ENCODE results near the gene GPSM1. TPM values are rescaled to one million over a fixed set of nuclear protein-coding genes. Genes with fewer than 3 reads are reported as not detected.

GPSM1 gene
- total RNA-seq, 1 donor: 39.1 TPM

- no peaks in the 10 kb centered on the region for H4K20me1 ChIP-seq (ENCODE audit: insufficient read depth, low read length)
- H3K27ac ChIP-seq (ENCODE audit: low read depth, low read length): no peak overlapping the region
- H3K79me2 ChIP-seq (ENCODE audit: insufficient read depth, low read length): no peaks in the 10 kb centered on the region
- no peak for TF ChIP-seq CTCF (IDR thresholded peaks at IDR 0.05; ENCODE audit: extremely low read depth, low read depth, low read length)
- H3K4me1 ChIP-seq (ENCODE audit: insufficient read depth, low read length): no peaks in the 10 kb centered on the region
- no peaks in the 10 kb centered on the region for H3K36me3 ChIP-seq (ENCODE audit: insufficient read depth, low read length)
- H2AFZ ChIP-seq (ENCODE audit: low read length): no peak overlapping the region
- no peaks in the 10 kb centered on the region for H3K27me3 ChIP-seq (ENCODE audit: insufficient read depth, low read length)
- H3K4me3 ChIP-seq (ENCODE audit: insufficient read depth, low read length): no peak overlapping the region
- H3K9me3 ChIP-seq (ENCODE audit: low read depth, low read length): peaks cover 4% of the 10 kb centered on the region
- DNase-seq (ENCODE audit: insufficient read length, low spot score, missing footprints): no peak
- H3K4me2 ChIP-seq (ENCODE audit: insufficient read depth, low read length): no peak overlapping the region
Measured at GRCh38 chr9:136313111-136314055, 14.0 kb upstream of the GPSM1 start.

DNA sequence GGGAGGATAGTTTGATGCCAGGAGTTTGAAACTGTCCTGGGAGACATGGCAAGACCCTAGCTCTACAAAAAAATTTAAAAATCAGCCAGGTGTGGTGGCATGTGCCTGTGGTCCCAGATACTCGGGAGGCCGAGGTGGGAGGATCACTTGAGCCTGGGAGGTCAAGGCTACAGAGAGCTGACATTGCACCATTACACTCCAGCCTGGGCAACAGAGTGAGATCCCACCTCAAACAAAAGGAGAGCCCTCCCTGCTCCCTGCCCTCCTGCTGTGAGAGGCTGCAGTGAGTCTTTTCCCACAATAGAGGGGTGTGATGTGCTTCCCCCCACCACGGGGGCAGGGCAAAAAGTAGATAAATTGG, 13.3 kb upstream of the GPSM1 start:
- Histone ChIP-seq H3K27ac (ENCODE audit: low read depth, low read length) (no peak overlapping the region), H3K27me3 (ENCODE audit: insufficient read depth, low read length) (no peaks in the 10 kb centered on the region), H3K79me2 (ENCODE audit: insufficient read depth, low read length) (no peaks in the 10 kb centered on the region), H3K4me2 (ENCODE audit: insufficient read depth, low read length) (no peak overlapping the region), H3K9me3 (ENCODE audit: low read depth, low read length) (peaks cover 4% of the 10 kb centered on the region), H3K36me3 (ENCODE audit: insufficient read depth, low read length) (no peaks in the 10 kb centered on the region), H2AFZ (ENCODE audit: low read length) (no peak overlapping the region), H3K4me1 (ENCODE audit: insufficient read depth, low read length) (no peaks in the 10 kb centered on the region), H3K4me3 (ENCODE audit: insufficient read depth, low read length) (no peak overlapping the region), H4K20me1 (ENCODE audit: insufficient read depth, low read length) (no peaks in the 10 kb centered on the region)
- DNase-seq (ENCODE audit: insufficient read length, low spot score, missing footprints): no peak
- TF ChIP-seq CTCF (IDR thresholded peaks at IDR 0.05; ENCODE audit: extremely low read depth, low read depth, low read length): no peak

- H3K4me3 ChIP-seq (ENCODE audit: insufficient read depth, low read length): no peak overlapping the region
Measured at GRCh38 chr9:136314944-136315343, 12.4 kb upstream of the GPSM1 start.

More at GRCh38 chr9:136314944-136315343, 12.4 kb upstream of the GPSM1 start:
- no peaks in the 10 kb centered on the region for H4K20me1 ChIP-seq (ENCODE audit: insufficient read depth, low read length)
- no peak for DNase-seq (ENCODE audit: insufficient read length, low spot score, missing footprints)
- no peaks in the 10 kb centered on the region for H3K4me1 ChIP-seq (ENCODE audit: insufficient read depth, low read length)
- H3K27ac ChIP-seq (ENCODE audit: low read depth, low read length): no peak overlapping the region
- H3K9me3 ChIP-seq (ENCODE audit: low read depth, low read length): peaks cover 4% of the 10 kb centered on the region
- no peaks in the 10 kb centered on the region for H3K79me2 ChIP-seq (ENCODE audit: insufficient read depth, low read length)
- TF ChIP-seq CTCF (IDR thresholded peaks at IDR 0.05; ENCODE audit: extremely low read depth, low read depth, low read length): no peak
- H3K27me3 ChIP-seq (ENCODE audit: insufficient read depth, low read length): no peaks in the 10 kb centered on the region
- no peak overlapping the region for H3K4me2 ChIP-seq (ENCODE audit: insufficient read depth, low read length)
- no peak overlapping the region for H2AFZ ChIP-seq (ENCODE audit: low read length)
- no peaks in the 10 kb centered on the region for H3K36me3 ChIP-seq (ENCODE audit: insufficient read depth, low read length)
